OCI-LY3 (cell line): ENCODE measurements around the gene CCNF.

Experiments used
- EZH2phosphoT487 ChIP-seq: fragments of 200-600 bp; shearing (Covaris generic); IDR thresholded peaks from 2 replicates; pipeline ENCODE4 v1.6.1; 2018; ENCODE audit warnings: antibody characterized with exemption, mixed run types, low read depth
- TF ChIP-seq, protein P1 (sequence below): fragments of 200-600, 300-600 bp; sonication (generic); IDR thresholded peaks from 2 replicates; pipeline ENCODE4 v1.5.1; 2014; ENCODE audit warnings: antibody characterized with exemption, low read length, low read depth

DNA sequence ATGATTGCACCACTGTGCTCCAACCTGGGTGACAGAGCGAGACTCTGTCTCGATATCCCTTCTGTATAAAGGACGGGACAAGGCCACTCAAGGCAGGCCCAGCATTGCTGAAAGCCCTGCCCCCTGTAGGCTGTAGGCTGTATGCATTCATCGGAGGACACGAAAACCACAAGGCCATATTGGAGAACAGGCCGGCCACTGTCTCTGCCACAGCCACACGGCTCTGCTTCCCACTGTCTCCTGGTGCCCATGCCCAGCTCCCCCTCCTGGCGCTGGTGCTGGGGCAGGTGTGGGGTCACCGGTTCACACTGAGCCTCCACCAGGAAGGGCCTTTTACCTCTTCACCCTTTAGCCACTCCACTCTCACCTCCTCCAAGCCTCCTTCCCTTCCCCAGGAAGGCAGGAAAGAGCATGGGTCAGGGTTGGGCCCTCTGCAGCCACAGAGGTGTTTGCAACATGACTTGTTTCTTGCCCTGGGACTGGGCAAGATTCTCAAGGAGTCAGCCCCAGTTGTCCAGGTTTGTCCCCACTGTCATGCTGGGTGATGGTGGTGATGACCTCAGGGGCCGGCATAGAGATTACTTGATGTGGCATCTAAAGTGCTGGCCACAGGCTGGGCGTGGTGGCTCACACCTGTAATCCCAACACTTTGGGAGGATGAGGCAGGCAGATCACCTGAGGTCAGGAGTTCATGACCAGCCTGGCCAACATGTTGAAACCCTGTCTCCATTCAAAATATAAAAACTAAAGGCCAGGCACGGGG is 36.6 kb downstream of the CCNF start:
- TF ChIP-seq, protein P1, sequence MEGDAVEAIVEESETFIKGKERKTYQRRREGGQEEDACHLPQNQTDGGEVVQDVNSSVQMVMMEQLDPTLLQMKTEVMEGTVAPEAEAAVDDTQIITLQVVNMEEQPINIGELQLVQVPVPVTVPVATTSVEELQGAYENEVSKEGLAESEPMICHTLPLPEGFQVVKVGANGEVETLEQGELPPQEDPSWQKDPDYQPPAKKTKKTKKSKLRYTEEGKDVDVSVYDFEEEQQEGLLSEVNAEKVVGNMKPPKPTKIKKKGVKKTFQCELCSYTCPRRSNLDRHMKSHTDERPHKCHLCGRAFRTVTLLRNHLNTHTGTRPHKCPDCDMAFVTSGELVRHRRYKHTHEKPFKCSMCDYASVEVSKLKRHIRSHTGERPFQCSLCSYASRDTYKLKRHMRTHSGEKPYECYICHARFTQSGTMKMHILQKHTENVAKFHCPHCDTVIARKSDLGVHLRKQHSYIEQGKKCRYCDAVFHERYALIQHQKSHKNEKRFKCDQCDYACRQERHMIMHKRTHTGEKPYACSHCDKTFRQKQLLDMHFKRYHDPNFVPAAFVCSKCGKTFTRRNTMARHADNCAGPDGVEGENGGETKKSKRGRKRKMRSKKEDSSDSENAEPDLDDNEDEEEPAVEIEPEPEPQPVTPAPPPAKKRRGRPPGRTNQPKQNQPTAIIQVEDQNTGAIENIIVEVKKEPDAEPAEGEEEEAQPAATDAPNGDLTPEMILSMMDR = peak; percentile 24; the same call in 1 of the 2 replicates
- no peak for TF ChIP-seq EZH2phosphoT487
